Measurements from ENCODE around the gene PDXK. TPM values are rescaled to one million over a fixed set of nuclear protein-coding genes. Genes with fewer than 3 reads are reported as not detected.

PDXK gene
- total and polyA plus RNA-seq, 2 of the 8 experiments (the other 6 are each of a cell fraction or from before 2014, with no cell fraction given) = 78.0 to 112 TPM

- no peak for TF ChIP-seq CHD7 (IDR thresholded peaks at IDR 0.05; ENCODE audit: insufficient replicate concordance, low read length)
- TF ChIP-seq KDM5A (IDR thresholded peaks at IDR 0.05; ENCODE audit: low read length) = no peak
- TF ChIP-seq FOSL1 (IDR thresholded peaks at IDR 0.05; ENCODE audit: insufficient read depth, low read depth, low read length) = no peak
- no peak for TF ChIP-seq ATF3 (IDR thresholded peaks at IDR 0.05; ENCODE audit: insufficient read depth, low read depth, low read length)
- no peak for TF ChIP-seq ATF2 (IDR thresholded peaks at IDR 0.05; ENCODE audit: low read length)
- no peak for TF ChIP-seq BACH1 (IDR thresholded peaks at IDR 0.05; ENCODE audit: low read length)
These were observed 60.7 kb downstream of the PDXK start (continued) for GRCh38 chr21:43779660-43780059.

All from H1 (cell line).